Measurements from ENCODE around the gene RAB2B.

The RAB2B gene

DNA sequence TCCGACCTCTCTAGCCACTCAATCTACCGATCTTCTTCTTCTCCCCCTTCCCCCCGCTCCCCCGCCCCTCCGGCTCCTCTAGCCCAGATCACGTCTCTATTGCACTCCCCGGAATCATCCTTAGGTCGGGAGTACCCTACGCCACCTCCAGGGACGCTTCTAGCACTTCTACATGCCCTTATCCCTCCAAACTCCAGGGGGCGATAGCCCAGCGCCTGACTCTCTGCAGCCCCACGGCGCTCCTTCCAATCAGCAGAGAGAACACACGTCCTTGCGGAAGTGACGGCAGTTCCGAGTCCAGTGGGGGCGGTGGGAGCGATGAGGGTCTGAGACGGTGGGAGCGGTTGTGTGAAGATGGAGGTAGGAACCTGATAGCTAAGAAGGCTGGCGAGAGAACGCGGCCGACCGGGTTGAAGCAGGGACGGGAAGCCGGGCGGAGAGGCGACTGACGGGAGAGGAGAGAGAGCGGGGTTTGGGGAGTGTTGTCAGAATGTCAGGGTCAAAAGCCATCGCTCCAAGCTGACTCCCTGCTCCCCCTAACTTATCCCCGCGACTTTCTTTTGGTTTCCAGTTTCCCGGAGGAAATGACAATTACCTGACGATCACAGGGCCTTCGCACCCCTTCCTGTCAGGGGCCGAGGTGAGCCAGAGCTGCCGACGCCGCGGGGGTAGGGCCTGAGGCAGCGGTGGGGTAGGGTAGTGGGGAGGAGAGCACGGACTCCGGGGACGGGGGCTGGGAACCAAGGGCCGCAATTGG is at the start of gene RAB2B, which contains the start of gene TOX4:
Gene RAB2B (minus strand): TSS at position 35 of the 757 bp plus-strand sequence. CDS start 87 bp downstream, outside the sequence.
Gene TOX4 (plus strand): TSS at position 271 of the 757 bp plus-strand sequence. CDS start 84 bp downstream, at position 355.
- peak; percentile 98 for DNase-seq

DNA sequence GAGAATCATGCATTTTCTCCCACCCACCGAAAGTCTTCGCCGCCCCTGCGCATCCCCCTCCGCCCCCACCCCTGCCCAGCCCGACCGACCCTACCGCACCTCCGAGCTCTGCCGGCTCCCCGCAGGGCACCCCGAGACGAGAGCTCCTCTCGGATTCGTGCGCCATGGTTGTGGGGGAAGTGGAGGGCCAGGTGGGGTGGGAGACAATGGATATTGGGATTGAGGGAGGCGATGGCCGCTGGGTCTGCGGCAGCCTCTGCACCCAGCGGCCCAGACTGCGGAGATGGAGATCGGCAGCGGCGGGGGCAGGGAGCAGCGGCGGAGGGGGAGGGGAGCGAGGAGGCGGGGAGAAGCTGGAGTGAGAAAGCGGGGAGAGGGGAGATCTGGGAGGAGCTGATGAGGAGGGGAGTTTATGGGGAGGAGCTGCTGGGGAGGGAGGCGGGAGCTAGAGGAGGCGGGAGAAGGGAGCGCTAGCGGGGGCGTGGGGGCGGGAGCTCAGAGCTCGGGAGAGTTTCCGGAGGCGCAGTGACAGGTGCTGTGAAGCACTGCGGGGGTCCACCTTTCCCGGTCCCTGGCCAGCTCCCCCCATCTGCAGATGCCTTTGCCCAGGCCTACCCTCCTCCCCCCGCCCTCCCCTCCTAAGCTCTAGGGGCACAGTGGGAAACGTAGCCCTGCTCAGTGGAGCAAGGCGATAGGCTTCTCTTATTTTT is 49.4 kb upstream of the RAB2B start, which contains the start of gene SALL2:
Gene SALL2 (minus strand): TSS at position 385 of the 710 bp plus-strand sequence. CDS start 219 bp downstream, at position 166.
- peak; percentile 87 for DNase-seq

DNA sequence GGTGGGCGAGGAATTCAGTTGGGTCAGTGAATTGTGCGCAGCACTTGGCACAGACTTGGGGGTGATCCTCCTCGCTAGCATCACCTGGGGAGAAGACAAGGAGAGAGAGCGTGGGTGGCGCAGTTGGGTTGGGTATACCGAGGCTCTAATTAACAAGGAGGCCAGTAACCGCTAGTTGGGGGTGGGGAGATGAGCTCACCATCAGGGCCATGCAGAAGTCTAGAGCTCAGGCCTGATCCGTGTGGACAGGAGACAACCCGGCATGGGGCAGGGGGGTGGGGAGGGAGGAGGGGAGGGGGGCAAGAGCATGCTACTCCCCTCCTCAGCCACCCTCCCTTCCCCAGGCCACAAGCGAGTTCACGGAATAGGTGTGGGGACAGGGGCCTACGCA is 48.8 kb upstream of the RAB2B start:
- DNase-seq: no peak

GRCh38 chr14:21524575-21525490 is 48.1 kb upstream of the RAB2B start:
- no peak for DNase-seq

GRCh38 chr14:21523203-21523602 is 46.4 kb upstream of the RAB2B start:
- no peak for DNase-seq

DNA sequence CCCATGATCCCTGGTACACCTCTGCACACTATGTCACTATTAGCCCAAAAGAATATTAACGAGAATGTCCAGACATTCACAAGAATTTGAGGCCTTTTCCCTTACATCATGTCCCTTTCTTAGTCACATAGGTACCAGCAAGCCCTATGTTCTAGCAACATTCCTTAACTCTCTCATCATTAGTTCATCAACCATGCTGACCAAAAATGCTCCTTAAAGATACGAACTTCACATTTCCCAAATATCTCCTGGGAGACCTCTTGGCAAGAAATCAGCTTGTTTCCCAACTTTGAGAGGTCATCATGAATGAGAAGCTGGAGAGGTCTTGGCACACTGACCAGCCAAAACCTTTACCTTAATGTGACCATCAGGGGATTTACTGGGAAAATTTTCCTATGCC is 44.7 kb upstream of the RAB2B start:
- DNase-seq: no peak

DNA sequence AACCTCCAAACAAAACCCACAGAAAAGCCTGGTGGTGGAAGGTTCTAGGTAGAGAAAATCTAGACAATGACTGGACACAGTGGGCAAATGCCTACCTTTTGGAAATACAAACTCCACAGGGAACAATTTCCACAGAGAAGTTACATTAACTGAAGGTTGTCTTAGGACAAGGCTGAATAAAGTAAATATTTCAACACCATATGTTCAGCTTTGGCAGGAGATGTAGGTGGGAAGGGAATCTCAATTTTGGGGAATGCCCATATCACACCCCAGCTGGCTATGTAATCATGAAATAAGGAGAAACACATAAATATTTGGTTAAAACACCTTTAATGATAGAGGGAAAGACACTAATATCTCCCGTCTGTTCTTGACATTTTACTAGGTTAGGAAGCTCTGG is 44.0 kb upstream of the RAB2B start:
- no peak for DNase-seq

- DNase-seq: no peak
These were observed 42.0 kb upstream of the RAB2B start for GRCh38 chr14:21518725-21519124.

GRCh38 chr14:21514341-21514740 is 37.6 kb upstream of the RAB2B start:
- no peak for DNase-seq

DNA sequence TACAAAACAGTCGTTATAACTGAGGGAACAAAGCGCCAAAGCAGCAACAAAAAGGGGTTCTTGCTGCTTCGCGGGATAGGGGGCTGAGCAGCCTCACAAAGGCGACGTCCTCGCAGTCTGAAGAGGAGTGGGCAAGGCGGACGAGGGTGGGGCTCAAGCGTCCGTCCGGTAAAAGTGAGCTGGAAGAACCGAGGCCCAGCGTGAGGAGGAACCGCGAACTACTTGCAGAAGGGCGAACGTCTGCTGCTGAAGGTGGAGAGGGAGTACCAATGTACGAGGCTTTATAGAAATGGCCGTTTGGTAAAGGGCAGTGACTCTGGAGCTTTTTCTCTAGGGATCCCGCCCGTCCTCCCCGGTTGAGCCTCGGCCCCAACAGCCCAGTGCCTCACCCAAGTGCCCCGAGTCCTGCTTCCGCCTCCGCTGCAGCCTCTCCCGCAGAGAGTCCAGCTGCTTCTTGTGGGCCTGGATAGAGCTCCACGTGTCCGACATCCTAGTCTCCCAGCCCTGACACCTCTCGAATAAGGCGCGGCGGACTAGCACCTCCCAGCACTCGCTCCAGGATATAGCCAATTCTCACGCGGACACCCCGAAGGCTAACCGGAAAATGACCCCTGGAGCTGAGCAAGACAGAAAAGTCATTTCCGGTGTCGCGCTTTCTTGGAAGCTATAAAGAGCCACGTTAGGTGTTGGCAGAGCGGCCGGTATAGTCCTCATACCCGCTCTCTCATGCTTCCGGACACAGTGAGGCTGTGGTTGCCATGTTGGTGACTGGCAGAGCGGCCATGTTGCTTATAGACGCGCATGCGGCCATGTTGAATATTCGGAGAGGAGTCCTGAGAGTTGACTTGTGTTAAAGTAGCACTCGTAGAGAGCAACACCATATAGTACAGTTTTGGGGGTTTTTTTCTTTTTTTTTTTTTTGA is 34.2 kb upstream of the RAB2B start, which contains the start of gene METTL3:
Gene METTL3 (minus strand): TSS at position 606 of the 923 bp plus-strand sequence. CDS start 117 bp downstream, at position 489.
- DNase-seq: peak; percentile 97

GRCh38 chr14:21509432-21510143 is 32.8 kb upstream of the RAB2B start:
- DNase-seq: no peak

GRCh38 chr14:21506557-21506956 is 29.8 kb upstream of the RAB2B start:
- DNase-seq: no peak

DNA sequence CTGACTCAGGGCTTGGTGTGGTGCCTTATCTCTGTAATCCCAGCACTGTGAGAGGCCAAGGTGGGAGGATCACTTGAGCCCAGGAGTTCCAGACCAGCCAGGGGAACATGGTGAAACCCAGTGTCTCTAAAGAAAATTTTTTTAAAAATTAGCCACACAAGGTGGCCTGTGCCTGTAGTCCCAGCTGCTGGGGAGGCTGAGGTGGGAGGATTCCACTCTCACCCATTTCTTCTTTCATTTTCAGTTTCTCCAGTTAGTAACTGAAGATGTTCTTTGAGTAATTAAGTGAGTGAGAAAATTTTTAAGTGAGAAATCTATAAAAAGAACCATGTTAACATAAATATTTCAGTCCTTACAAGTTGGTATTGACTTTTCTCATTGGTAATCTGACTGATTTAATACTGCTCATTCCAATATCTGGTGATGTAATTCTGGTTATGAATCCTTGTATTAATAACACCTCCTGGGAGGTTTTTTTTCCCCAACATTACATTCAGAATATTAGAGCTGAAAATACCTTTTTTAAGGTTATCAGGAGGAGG is 28.3 kb upstream of the RAB2B start:
- DNase-seq: no peak

DNA sequence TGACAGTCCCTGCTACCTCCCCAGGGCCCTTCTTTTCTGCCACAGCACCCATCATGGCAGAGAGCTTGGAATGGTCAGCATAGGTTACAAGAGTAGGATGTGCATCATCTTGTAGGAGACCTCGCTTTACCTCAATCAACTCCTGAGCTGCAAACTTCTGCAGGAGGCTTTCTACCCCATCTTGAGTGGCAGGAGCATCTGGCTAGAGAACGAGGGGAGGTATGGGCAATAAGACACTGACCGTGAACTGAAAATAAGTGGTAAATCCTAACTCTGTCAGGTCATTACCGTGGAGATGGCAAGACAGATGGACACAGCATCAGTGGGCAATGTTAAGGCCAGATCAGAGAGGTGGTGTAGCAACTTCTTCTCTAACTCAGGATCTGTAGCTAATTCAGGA is 26.6 kb upstream of the RAB2B start:
- DNase-seq: no peak

- no peak for DNase-seq
These were observed 24.8 kb upstream of the RAB2B start for GRCh38 chr14:21501568-21501967.

DNA sequence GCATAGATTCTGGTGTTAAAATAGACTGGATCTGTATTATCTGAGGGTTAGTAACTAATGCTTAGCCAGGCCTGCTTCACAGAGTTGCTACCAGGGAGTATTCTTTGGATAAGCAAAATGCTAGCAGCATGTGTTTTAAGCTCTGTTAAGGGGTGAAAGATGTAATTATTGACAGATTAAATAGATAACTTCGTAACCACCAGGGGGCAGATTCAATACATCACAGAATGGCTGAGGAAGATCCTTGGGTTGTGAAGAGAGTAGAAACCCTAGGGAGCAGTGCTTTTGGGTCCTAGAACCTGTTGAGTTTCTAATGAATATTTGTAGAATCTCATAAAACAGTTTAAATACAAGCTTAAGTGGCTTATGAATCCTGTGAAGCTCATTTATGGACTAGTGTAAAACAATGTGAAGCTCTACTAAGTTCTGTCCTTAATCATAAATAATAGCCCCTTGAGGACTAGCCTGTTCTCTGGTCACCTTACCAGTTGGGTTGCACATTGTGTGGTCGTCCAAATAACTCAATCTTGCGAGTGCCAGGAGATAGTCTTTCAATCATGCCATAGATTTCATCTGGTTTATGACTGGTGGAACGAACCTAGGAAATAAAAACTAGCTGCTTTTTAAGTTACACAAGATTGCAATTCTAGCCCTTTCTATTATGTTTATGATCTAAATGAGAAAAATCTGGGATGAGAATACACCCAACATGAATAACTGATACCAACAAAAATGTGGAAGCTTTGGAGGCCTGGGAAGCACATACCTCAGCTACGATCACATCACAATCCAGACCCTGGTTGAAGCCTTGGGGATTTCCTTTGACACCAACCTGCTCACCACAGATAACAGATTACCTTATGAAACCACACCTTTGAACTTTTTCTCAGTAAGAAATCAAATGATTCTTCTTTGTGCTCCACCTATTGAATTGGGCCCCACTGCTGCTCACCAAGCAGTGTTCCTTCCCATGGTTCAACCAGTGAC is 22.1 kb upstream of the RAB2B start:
- DNase-seq: no peak

GRCh38 chr14:21496453-21496852 is 19.7 kb upstream of the RAB2B start:
- DNase-seq: no peak

DNA sequence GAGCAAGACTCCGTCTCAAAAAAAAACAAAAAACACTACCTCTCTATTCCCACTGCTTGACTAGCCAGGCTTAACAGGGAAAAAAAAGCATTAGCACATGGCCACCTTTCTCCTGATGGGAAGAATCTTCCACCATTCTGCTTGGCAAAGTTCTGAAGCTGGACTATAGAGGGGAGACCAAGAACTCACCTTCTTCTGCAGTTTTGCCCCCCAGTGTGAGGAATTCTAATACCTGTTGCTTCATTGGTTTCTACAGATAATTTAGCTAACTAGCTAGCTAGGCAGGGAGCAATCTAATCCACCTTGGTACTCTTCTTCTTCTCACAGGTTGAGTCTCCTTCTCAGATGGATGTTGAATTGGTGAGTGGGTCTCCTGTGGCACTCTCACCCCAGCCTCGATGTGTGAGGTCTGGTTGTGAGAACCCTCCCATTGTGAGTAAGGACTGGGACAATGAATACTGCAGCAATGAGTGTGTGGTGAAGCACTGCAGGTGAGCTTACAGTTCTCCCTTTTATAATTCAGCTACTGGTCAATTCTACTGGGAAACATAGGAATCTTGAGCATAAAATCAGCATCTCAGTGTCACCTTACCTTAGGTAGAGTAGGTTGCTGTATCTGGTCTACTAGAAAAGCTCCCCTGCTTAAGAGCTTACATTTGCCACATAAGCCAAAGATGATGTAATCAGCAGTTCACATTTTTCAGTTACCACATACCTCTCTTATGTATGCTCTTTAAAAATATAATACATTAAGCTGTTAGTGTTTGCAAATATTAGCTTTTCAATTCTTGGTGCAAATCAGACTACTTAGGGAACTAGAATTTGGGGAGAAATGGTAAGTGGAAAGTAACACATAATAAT is 18.4 kb upstream of the RAB2B start:
- DNase-seq: no peak

All from right forelimb (tissue), 1 donor.